GM18520 (cell line): ENCODE results near the gene KIAA0825.

Source experiments
- ATAC-seq: cut with Tn5 transposase; IDR thresholded peaks from one replicate; pipeline ENCODE4 v1.9.1; 2021; ENCODE audit not compliant: unreplicated experiment

The KIAA0825 gene, protein sequence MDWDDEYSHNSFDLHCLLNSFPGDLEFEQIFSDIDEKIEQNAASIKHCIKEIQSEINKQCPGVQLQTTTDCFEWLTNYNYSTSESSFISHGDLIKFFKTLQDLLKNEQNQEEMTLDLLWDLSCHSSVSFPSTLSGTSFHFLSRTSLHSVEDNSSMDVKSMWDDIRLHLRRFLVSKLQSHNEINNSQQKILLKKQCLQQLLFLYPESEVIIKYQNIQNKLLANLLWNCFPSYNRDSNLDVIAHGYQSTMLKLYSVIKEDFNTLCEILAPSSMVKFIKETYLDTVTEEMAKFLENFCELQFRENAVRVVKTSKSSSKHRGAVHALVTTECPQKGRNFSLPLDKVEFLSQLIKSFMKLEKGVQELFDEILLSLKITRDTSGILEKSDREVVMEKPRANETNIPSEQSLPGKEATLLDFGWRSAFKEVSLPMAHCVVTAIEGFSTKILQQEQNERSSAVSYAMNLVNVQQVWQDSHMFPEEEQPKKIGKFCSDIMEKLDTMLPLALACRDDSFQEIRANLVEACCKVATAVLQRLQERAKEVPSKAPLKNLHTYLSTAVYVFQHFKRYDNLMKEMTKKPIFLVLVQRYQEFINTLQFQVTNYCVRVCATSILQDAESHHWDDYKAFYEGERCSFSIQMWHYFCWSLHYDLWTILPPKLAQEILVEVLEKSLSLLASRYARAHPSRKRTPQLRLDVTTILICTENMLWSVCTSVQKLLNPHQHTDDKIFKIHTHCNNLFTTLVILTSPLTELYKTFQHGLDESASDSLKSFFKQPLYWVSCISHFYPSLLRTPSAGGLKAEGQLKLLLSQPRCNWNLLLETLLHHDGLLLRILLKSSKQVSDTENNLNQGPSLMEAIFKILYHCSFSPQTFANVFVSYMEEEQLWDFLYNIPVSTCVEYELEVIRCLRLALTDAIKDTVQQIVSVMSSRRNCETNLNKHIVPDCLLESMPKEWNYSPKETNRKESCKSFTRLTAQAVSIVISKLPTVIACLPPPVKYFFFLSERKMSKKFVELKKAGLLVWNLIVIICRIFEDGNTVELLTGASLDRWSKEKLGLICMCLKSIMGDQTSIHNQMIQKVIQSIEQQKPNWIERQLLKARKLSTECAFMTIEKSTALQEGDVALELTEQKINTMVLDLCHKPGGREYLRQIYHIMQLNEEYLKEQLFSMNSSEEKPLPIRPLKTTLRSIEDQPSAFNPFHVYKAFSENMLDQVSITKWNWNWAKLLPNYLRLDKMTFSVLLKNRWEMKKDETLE (N-terminal part only)

DNA sequence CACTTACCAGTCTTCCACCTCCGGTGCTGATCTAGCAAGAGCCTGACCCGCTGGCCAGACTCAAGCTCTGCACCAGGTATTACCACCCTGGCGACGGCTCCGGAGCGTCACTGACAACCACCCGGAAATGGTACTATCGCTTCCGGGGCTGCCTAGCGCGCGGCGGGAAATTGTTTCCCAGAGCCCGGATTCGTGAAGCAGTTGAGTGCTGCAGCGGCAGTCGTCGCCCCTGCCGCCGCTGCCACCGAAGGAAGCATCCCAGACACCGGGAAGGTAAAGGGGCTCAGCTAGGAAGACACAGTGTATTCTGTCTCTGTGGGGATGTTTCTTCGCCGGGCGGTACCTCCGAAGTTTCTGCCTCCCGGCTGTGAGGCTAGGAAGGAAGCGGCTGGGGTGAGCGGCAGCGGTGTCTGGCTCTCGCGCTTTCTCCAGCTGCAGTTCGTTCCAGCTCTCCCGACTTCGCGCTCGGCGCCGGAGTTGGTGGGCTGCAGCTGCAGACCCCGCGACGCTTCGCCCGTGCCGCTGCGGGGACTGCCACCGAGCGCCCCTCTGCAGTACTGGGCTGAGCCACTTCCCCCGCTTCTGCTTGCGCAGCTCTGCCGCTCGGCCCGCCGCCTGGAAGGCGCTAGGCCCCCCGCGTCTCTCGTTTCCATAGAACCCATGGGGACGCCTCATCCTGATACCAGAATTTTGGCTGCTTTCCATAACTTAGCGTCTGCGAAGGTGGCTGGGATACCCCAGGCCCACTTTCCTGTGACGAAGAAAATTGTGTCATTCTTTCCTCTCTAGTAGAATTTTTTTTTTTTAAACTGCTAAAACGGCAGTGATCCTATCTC, at the start of gene KIAA0825, which contains the start of gene SLF1:
Gene KIAA0825 (minus strand): TSS at position 112 of the 836 bp plus-strand sequence. CDS start 81,478 bp downstream, outside the sequence.
Gene SLF1 (plus strand): TSS at position 177 of the 836 bp plus-strand sequence. CDS start 10,142 bp downstream, outside the sequence.
- peak; percentile 94 for ATAC-seq

DNA sequence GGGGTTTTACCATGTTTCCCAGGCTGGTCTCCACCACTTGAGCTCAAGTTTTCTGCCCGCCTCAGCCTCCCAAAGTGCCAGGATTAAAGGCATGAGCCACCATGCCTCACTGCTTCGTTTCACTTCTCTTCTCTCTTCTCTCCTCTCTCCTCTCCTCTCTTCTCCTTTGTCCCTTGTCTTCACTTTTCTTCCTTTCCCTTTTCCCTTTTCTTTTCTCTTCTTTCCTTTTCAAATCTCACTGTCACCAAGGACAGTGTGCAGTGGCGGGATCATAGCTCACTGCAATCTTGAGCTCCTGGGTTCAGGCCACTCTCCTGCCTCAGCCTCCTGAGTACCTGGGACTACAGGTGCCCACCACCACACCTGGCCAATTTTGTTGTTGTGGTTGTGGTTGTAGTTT, 49.5 kb upstream of the KIAA0825 start:
- ATAC-seq = no peak

DNA sequence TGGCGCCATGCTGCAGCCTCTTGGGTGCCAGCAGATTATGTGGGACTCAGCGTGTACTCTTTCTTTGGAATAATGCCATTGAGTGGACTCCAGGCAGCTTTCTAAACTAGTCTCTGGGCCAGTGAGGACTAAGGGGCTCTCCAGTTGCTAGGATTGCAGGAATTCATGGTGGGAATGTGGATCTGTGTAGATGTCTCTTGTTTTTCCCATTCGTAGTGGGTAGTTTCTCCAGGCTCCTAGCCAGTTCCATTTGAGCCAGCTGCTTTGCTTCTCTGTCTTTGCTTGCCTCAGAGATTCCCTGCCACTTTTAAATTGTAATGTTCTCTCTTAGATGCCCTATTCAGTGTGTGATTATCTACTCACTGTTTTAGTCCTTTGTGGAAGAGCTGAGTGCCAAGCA, 42.7 kb upstream of the KIAA0825 start:
- no peak for ATAC-seq

DNA sequence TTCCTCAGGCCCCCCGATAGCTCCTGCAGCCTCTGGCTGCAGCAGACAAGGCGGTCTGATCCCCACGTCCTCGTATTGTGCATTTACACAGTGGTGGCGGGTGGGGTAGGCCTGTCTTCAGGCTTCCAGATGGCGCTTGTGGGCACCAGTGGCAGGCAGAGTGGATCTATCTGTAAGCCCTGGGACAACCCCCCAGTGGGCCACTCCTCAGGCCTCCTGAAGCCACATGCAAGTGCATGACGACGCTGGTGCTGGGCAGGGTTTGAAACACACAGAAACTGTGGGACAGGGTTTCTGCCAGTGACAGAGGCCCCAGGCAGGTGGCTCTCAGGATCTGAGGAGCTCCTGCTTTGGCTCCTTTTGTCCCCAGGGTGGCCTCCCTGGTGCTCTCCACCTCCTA, 42.1 kb upstream of the KIAA0825 start:
- no peak for ATAC-seq

DNA sequence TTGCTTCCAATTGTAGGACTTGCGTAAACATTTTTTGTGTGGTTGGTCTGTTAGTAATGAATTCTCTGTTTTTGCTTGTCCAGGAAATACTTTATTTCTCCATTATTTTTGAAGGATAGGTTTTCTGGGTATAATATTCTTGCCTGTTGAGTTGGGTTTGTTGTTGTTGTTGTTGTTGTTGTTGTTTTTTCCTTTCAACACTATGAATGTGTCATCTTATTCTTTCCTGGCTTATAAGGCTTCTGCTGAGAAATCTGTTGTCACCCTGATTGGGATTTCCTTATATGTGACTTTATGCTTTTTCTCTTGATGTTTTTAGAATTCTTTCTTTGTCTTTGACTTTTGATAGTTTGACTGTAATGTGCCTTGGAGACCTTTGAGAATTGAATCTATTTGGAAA, 39.9 kb upstream of the KIAA0825 start:
- no peak for ATAC-seq

DNA sequence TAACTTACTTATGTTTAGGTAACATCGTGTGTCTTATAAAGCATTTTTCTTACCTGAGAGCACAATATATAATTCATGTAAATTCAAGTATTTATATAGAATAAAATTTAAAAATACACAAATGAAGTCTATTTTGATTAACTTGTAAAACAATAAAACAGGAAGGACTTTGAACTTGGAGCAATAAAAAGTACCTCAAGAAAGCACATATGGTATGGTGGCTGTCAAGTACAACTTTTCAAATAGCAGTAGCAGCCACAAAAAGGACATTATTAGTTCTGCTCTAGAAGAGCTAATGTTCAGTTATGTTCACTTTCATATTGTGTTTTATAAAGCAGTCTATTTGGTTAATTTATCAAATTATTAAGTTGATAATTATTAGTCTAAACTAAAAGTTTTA, 31.5 kb upstream of the KIAA0825 start:
- ATAC-seq = no peak

DNA sequence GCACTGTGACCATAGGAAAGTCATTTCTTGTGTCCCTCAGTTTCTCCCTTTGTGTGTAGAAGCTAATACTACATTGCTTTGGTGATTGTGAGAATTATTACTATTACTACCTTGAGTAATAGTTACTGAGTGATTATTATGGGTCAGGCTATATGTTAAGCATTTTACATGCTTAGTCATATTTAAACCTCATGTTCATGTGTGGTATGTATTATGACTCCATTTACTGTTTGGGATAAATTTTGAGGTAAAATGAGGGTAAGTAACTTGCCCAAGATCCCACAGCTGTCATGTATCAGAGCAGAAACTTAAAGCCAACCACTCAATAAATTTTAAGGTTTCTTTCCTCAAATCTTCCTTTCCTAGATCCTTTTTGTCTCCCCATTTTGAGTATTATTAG, 28.4 kb upstream of the KIAA0825 start:
- no peak for ATAC-seq

DNA sequence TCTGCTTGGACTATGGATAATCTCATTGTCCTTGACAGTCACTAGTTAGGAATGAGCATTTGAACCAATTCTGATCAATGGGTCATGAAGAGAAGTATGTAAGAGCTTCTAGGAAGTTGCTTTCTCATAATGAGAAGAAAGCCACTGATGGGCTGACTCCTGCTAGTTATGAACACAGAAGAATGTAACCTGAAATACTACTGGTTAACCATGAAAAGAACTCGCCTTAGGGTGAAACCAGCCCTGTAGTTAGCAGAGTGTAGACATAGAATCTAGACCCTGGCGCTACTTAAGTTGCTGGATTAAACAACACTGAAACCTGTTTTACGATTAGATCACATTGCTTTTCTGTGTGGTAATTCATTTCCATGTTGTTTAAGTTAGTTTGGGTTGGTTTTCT, 26.6 kb upstream of the KIAA0825 start:
- no peak for ATAC-seq

DNA sequence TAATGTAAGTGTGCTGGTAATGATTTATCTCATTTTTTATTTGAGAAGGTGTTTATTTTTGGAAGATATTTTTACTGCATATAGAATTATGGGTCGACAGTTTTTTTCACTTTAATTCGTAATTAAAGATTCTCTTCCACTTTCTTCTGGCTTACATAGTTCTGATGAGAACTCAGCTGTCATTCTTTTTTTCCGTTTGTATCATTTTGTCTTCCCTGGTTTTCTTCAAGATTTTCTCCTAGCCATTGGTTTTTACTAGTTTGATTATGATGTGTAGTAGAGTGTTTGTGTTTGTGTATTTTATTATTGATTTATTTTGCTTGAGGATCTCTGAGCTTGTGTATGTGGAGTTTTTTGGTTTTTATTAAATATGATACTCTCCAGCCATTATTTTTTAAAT, 21.8 kb upstream of the KIAA0825 start:
- no peak for ATAC-seq

DNA sequence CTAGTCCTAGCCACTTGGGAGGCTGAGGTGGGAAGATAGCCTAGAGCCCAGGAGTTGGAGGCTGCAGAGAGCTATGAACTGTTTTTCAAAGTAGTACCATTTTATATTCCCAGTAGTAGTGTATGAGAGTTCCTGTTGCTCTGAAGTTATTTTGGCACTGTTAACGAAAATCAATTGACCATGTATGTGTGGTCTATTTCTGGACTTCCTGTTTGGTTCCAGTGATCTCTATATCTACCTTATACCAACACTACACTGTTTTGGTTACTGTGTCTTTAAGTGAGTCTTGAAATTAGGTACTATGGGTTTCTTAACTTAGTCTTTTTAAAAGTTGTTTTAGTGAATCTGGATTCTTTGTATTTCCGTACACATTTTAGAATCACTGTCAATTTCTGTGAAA, 13.6 kb upstream of the KIAA0825 start:
- peak; percentile 79 for ATAC-seq

DNA sequence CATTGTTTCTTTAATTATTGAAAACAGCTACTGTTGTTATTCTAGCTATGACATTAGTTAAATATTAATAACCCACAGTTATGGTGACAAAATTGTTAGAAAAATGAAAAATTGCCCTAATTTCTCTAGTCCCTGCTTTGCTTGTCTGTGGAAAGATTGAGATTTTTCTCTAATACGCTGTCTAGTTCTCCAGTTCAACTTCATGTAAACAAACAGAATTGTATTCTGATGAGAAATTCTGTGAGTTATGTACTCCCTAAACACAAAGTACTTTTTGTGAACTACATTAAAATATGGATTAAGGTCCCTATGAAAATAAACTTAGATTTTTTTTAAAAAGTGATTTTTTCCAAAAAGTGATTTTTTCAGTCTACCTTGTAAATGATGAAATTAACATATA, 8.8 kb upstream of the KIAA0825 start:
- no peak for ATAC-seq

DNA sequence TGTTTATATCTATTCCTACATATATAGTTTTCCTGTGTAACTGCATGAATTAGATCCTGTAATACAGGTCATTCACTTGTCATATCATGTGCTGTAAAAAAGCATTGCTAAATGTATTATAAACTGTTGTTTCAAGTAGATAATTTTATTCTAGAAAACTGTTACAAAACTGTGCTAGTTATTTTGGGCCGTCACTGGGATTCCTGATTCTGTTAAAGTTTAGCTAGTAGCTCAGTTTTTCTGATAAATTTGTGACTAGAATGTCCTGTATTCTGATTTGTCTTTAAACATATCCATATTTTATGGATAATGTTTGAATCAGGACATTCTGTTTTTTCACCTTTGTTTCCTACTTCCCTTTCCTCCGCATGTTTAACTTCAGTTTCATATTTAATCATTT, 5.5 kb upstream of the KIAA0825 start:
- no peak for ATAC-seq

DNA sequence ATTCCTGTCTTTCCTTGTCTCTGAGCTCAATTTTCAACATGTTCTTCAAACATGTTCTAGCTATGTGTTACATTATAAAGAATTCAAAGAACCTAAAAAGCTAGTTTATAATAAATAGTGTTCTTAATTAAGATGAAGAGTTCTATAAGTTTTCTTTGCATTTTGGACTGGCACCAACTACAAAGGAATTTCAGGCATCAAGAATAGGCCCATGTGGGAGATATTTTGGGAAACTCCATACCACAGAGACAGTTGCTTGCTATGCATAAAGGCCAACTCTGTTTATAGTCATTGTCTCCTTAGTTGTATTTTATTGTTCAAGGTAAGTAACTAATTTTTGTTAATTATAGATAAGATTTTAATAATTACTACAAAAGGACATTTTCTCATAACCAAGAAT, 4.6 kb upstream of the KIAA0825 start:
- no peak for ATAC-seq

DNA sequence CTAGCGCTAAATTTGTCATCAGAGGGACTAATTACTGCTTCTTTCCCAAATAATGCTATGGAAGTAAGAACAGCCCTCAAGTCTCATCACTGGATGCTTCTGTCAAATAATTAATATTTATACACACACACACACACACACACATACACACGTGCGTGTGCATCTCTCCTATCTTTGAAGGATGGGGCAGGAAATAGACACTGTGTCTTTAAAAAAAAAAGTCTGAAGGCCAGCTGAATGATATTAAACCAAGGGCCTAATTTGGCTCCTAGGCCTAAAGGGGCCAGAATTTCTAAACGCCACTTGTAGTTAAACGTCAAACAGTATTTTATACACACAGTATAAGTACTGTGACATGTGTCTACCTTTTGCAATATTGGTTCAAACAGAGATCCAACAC, 3.4 kb upstream of the KIAA0825 start:
- ATAC-seq = no peak

DNA sequence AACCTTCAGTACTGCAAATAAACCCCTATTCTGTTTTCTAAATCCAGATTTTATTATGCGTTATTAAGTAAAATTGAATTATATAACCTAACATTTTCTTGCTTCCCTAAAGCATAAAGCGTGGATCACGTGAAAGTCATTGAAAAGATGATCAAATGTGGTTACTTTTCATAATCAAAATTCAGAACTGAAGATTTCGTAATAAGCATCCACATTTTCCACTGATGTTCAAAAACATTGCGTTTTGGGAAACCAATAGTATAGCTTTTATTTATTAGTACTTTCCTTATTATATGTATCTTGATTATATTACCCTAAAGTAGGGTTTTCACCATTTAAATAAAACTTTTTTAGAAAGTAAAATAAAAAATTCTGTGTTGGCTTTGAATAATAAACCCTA, 1.9 kb upstream of the KIAA0825 start:
- ATAC-seq = no peak

DNA sequence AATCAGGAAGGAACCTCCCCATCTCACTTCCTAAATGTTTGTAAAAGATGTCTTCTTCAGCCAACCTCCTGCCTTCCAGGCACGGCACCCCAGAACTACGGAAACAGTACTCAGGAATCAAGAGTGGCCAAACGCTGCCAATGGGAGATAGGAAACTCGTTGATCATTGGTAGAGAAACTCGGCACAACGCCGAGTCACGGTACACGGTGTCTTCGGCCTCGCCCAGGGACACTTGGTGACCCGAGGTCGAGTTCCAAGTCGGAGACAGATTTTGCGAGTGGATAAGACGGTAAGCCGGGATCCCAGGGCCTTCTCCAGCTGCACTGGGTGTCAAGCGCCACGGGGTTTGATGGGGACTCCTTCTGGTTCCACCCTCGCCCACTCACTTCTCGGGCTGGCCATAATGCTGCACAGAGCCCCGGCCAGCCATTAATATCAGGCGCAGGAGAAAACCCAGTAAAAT, 343 bp downstream of the KIAA0825 start:
- peak; percentile 8 for ATAC-seq

DNA sequence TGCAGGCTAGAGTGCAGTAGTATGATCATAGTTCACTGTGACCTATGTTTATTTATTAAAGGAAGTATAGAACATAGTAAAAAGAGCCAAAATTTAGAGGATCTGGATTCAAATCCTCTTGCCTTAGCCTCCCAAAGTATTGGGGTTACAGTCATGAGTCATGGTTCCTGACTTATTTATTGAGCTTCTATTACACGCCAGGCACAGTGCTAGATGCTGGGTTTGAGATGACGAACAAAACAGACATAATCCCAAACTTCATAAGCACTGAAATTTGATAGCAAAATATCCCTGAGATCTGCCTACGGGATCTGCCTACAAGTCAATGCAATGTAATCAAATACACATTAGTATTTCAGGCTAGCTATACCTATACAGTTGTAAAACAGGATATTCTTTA, 2.5 kb downstream of the KIAA0825 start:
- ATAC-seq = no peak

DNA sequence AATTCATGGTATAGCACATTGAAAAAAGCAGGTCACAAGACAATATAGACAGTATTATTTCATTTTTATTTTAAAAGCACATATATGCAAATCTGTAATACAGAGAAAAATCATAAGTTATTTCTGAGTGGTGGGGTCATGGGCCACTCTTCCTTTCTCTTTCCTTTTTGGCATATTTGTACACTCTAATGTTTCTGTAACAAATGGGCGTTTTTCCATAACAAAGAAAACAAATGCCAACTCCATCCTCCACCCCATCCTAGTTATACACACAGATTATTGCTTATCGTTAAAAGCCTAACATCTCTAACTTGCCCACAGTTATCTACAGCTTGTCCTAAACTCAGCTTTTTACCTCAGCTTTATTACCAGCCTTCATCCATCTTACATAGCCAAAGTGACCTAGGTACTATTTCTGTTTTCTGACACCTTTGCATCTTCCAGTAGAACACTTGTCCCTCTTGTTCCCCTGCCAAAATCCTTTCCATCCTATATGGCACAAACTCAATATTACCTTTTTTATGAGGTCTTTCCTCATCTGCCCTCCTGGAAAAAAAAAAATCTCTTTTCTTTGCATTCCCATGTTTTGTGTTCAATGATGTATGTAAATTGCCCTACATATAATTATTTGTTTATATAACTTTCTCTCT, 4.1 kb downstream of the KIAA0825 start:
- ATAC-seq = no peak

DNA sequence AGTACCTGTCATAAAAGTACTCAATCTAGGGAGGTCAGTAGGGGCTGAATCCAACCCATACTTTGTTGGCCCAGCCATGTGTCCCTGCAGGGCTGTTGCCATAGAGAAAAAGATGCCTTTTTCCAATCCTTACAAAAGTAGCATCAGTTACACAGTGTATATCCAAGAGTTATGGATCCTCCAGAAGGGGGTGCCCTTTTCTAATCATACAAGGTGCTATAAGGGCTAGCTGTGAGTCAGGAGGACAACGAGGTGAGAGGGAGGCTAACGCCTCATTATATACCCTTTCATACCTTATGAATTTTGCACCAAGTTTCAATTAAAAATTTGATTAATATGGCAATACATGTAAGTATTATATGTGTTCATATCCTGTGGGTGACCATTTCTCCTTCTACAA, 4.8 kb downstream of the KIAA0825 start:
- ATAC-seq = no peak
